HEK293T (cell line): ENCODE results near the gene FBLN1.

Source experiments
- ARNT ChIP-seq: fragments of 450-650 bp; IDR thresholded peaks from 2 replicates; pipeline ENCODE4 v1.6.1; 2017; ENCODE audit warnings: mild to moderate bottlenecking
- ELF4 ChIP-seq: fragments of 450-650 bp; IDR thresholded peaks from 2 replicates; pipeline ENCODE4 v1.6.1; 2017; ENCODE audit warnings: antibody characterized with exemption
- FOXK2 ChIP-seq: fragments of 450-650 bp; IDR thresholded peaks from 2 replicates; pipeline ENCODE4 v1.6.1; 2016; ENCODE audit warnings: mild to moderate bottlenecking
- L3MBTL2 ChIP-seq: fragments of 450-650 bp; conservative IDR thresholded peaks from 2 replicates; pipeline ENCODE4 v1.6.1; 2016; ENCODE audit warnings: mild to moderate bottlenecking
- LEF1 ChIP-seq: fragments of 450-650 bp; IDR thresholded peaks from 2 replicates; pipeline ENCODE4 v1.6.1; 2017; ENCODE audit warnings: mild to moderate bottlenecking, borderline replicate concordance
- NFRKB ChIP-seq: fragments of 450-650 bp; IDR thresholded peaks from 2 replicates; pipeline ENCODE4 v1.6.1; 2016; ENCODE audit warnings: mild to moderate bottlenecking, moderate library complexity
- PKNOX1 ChIP-seq: fragments of 450-650 bp; IDR thresholded peaks from 2 replicates; pipeline ENCODE4 v1.6.1; 2016
- SP1 ChIP-seq: fragments of 450-650 bp; IDR thresholded peaks from 2 replicates; pipeline ENCODE4 v1.6.1; 2017
- SUZ12 ChIP-seq: fragments of 450-650 bp; IDR thresholded peaks from 2 replicates; pipeline ENCODE4 v1.6.1; 2016; ENCODE audit warnings: mild to moderate bottlenecking
- TARDBP ChIP-seq: fragments of 450-650 bp; IDR thresholded peaks from 2 replicates; pipeline ENCODE4 v1.6.1; 2016
- ZNF384 ChIP-seq: fragments of 450-650 bp; IDR thresholded peaks from 2 replicates; pipeline ENCODE4 v1.6.1; 2016

- TF ChIP-seq ARNT (no peak), L3MBTL2 (no peak), SUZ12 (no peak), PKNOX1 (no peak), NFRKB (no peak), FOXK2 (no peak), SP1 (no peak), ELF4 (no peak), LEF1 (no peak), ZNF384 (no peak), TARDBP (no peak)
Observed at GRCh38 chr22:45533703-45534102, 31.0 kb downstream of the FBLN1 start.
